MM.1S (cell line): ENCODE data around the gene CTBP1.

Experiments
- DNase-seq: peaks from one replicate; pipeline ENCODE4 v3.0.0-alpha.2; 2015
- H2AFZ ChIP-seq: fragments of 300-600 bp; sonication (generic); 2 replicates; pipeline ENCODE4 v1.6.0; 2016; ENCODE audit warnings: antibody characterized with exemption, low read length
- H3F3A ChIP-seq: fragments of 300-600 bp; sonication (generic); 2 replicates; pipeline ENCODE4 v1.6.1; 2016; ENCODE audit warnings: mild to moderate bottlenecking, antibody characterized with exemption, low read length, moderate library complexity, mixed read lengths; ENCODE audit not compliant: insufficient read depth
- H3K27ac ChIP-seq: fragments of 300-600 bp; sonication (generic); 2 replicates; pipeline ENCODE4 v1.5.1; 2016; ENCODE audit warnings: mild to moderate bottlenecking, low read length
- H3K27me3 ChIP-seq: fragments of 300-600 bp; sonication (generic); replicated peaks from 2 replicates; pipeline ENCODE4 v1.6.0; 2016; ENCODE audit warnings: low read length; ENCODE audit not compliant: insufficient read depth
- H3K36me3 ChIP-seq: fragments of 300-600 bp; sonication (generic); replicated peaks from 2 replicates; pipeline ENCODE4 v1.6.1; 2016; ENCODE audit warnings: mild to moderate bottlenecking, low read length, mixed read lengths; ENCODE audit not compliant: insufficient read depth
- H3K4me1 ChIP-seq: fragments of 300-600 bp; sonication (generic); 2 replicates; pipeline ENCODE4 v1.6.1; 2016; ENCODE audit warnings: low read length, mixed read lengths
- H3K4me2 ChIP-seq: fragments of 300-600 bp; sonication (generic); 2 replicates; pipeline ENCODE4 v1.6.0; 2016; ENCODE audit warnings: low read depth, low read length
- H3K4me3 ChIP-seq: fragments of 300-600 bp; sonication (generic); 2 replicates; pipeline ENCODE4 v1.5.1; 2016; ENCODE audit warnings: low read length, mixed read lengths
- H3K79me2 ChIP-seq: fragments of 300-600 bp; sonication (generic); 2 replicates; pipeline ENCODE4 v1.6.1; 2016; ENCODE audit warnings: mixed run types, low read length, mixed read lengths
- H3K9ac ChIP-seq: fragments of 300-600 bp; sonication (generic); 2 replicates; pipeline ENCODE4 v1.6.1; 2016; ENCODE audit warnings: low read length, mixed read lengths
- H3K9me2 ChIP-seq: fragments of 300-600 bp; sonication (generic); replicated peaks from 2 replicates; pipeline ENCODE4 v1.6.1; 2016; ENCODE audit warnings: mild to moderate bottlenecking, low read length, mixed read lengths; ENCODE audit not compliant: insufficient read depth
- H3K9me3 ChIP-seq: fragments of 300-600 bp; sonication (generic); replicated peaks from 2 replicates; pipeline ENCODE4 v1.6.1; 2016; ENCODE audit warnings: mild to moderate bottlenecking, low read length, mixed read lengths; ENCODE audit not compliant: insufficient read depth
- H4K20me1 ChIP-seq: fragments of 300-600 bp; sonication (generic); 2 replicates; pipeline ENCODE4 v1.6.1; 2016; ENCODE audit warnings: mild to moderate bottlenecking, low read length, moderate library complexity, mixed read lengths; ENCODE audit not compliant: insufficient read depth
- EZH2 ChIP-seq: fragments of 300-600 bp; sonication (generic); optimal IDR thresholded peaks from 2 replicates; pipeline ENCODE3; 2017; ENCODE audit warnings: low read depth, mild to moderate bottlenecking, antibody characterized with exemption, low read length, mixed read lengths
- EZH2phosphoT487 ChIP-seq: fragments of 300-600 bp; sonication (generic); IDR thresholded peaks from 2 replicates; pipeline ENCODE4 v1.6.1; 2018; ENCODE audit warnings: antibody characterized with exemption, low read length
- TF ChIP-seq, protein P1 (sequence below): fragments of 300-600 bp; sonication (generic); IDR thresholded peaks from 2 replicates; pipeline ENCODE4 v1.5.1; 2016; ENCODE audit warnings: antibody characterized with exemption, low read length, mixed read lengths

CTBP1 gene

DNA sequence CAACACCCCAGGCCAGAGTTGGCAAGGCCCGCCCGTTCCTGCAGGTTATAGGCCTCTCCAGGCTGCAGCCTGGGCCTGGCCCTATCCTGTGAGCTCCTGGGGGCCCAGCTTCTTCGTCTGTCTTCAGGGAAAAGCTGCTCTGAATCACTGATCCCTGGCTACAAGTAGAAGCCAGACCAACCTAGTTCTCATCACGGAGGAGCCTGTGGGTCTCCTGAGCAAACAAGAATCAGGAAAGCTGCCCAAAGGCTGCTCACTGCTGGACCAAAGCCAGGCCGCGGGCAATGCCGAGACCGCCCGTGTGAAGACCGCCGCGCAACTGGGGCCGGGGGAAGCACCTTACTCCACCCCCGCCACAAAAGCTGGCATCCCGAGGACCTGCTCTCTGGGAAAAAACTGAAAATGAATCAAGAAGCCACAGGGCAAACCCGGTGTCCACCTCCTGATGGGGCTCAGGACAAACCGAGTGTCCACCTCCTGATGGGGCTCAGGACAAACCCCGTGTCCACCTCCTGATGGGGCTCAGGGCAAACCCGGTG is 12.8 kb downstream of the CTBP1 start:
- H3K4me3 ChIP-seq, result no peak overlapping the region
- H3K27ac ChIP-seq, result no peak overlapping the region
- no peak for TF ChIP-seq EZH2
- no peak for TF ChIP-seq EZH2phosphoT487
- TF ChIP-seq, protein P1, sequence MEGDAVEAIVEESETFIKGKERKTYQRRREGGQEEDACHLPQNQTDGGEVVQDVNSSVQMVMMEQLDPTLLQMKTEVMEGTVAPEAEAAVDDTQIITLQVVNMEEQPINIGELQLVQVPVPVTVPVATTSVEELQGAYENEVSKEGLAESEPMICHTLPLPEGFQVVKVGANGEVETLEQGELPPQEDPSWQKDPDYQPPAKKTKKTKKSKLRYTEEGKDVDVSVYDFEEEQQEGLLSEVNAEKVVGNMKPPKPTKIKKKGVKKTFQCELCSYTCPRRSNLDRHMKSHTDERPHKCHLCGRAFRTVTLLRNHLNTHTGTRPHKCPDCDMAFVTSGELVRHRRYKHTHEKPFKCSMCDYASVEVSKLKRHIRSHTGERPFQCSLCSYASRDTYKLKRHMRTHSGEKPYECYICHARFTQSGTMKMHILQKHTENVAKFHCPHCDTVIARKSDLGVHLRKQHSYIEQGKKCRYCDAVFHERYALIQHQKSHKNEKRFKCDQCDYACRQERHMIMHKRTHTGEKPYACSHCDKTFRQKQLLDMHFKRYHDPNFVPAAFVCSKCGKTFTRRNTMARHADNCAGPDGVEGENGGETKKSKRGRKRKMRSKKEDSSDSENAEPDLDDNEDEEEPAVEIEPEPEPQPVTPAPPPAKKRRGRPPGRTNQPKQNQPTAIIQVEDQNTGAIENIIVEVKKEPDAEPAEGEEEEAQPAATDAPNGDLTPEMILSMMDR, result no peak
- DNase-seq, result no peak
- no peak overlapping the region for H3K4me2 ChIP-seq
- H3K4me1 ChIP-seq, result no peaks in the 10 kb centered on the region
- H3K36me3 ChIP-seq, result peaks cover 5% of the 10 kb centered on the region; the same call in 1 of the 2 replicates
- no peaks in the 10 kb centered on the region for H3K9me3 ChIP-seq
- peaks cover 60% of the 10 kb centered on the region for H3K79me2 ChIP-seq
- no peak overlapping the region for H2AFZ ChIP-seq
- no peaks in the 10 kb centered on the region for H3K9me2 ChIP-seq
- no peak overlapping the region for H3K9ac ChIP-seq
- H3K27me3 ChIP-seq, result no peaks in the 10 kb centered on the region
- no peaks in the 10 kb centered on the region for H4K20me1 ChIP-seq
- no peaks in the 10 kb centered on the region for H3F3A ChIP-seq

DNA sequence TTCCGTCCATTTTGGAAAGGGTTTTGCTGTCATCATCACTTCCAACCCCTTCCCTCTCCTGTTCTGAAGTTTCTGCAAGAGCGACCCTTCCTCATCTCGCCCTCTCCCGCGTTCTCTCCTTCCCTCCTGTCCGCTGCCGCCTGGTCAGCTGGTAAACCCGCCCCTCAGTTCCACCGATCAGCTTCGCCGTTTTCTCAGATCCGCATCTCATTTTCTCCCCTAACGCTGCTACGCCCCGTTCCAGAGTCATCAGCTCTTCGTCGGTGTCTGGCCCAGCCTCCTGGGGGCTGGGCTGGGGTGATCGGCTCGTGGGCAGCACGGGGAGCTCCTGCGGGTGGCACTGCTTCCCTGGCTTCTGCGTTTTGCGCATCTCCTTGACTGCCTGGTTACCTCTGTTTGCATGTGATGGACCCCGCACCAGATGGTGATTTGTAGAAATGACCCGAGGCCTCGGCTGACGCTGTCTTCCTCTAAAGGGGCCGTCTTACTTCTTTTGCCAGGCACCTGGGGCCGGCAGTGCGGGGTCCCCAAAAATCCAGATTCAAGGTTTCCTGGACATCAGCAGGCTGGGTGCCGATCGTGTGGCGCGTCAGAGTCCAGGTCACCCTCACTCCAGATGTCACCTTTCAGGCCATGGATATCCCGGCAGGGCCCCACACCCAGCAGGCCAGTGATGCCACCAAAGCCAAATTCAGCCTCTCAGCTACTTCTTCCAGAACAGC is 13.4 kb downstream of the CTBP1 start:
- no peaks in the 10 kb centered on the region for H3K27me3 ChIP-seq
- no peak overlapping the region for H3K4me3 ChIP-seq
- H4K20me1 ChIP-seq, result no peaks in the 10 kb centered on the region
- TF ChIP-seq EZH2 (no peak), EZH2phosphoT487 (no peak)
- TF ChIP-seq, protein P1, result no peak
- DNase-seq, result no peak
- no peaks in the 10 kb centered on the region for H3K9me2 ChIP-seq
- no peaks in the 10 kb centered on the region for H3K9me3 ChIP-seq
- H3K79me2 ChIP-seq, result peaks cover 55% of the 10 kb centered on the region
- H3K9ac ChIP-seq, result no peak overlapping the region
- no peaks in the 10 kb centered on the region for H3F3A ChIP-seq
- H2AFZ ChIP-seq, result no peak overlapping the region
- no peaks in the 10 kb centered on the region for H3K4me1 ChIP-seq
- H3K4me2 ChIP-seq, result no peak overlapping the region
- H3K27ac ChIP-seq, result no peak overlapping the region
- H3K36me3 ChIP-seq, result peaks cover 5% of the 10 kb centered on the region; the same call in 1 of the 2 replicates

GRCh38 chr4:1234811-1235292 is 14.1 kb downstream of the CTBP1 start:
- H2AFZ ChIP-seq, result no peak overlapping the region
- no peaks in the 10 kb centered on the region for H3K9me2 ChIP-seq
- H3F3A ChIP-seq, result no peaks in the 10 kb centered on the region
- H3K4me2 ChIP-seq, result no peak overlapping the region
- H3K4me1 ChIP-seq, result no peaks in the 10 kb centered on the region
- H3K36me3 ChIP-seq, result peaks cover 5% of the 10 kb centered on the region; the same call in 1 of the 2 replicates
- DNase-seq, result no peak
- peaks cover 57% of the 10 kb centered on the region for H3K79me2 ChIP-seq
- H3K27ac ChIP-seq, result no peak overlapping the region
- no peaks in the 10 kb centered on the region for H3K27me3 ChIP-seq
- H3K9me3 ChIP-seq, result no peaks in the 10 kb centered on the region
- no peak overlapping the region for H3K4me3 ChIP-seq
- no peak for TF ChIP-seq EZH2phosphoT487
- H4K20me1 ChIP-seq, result no peaks in the 10 kb centered on the region
- no peak overlapping the region for H3K9ac ChIP-seq

DNA sequence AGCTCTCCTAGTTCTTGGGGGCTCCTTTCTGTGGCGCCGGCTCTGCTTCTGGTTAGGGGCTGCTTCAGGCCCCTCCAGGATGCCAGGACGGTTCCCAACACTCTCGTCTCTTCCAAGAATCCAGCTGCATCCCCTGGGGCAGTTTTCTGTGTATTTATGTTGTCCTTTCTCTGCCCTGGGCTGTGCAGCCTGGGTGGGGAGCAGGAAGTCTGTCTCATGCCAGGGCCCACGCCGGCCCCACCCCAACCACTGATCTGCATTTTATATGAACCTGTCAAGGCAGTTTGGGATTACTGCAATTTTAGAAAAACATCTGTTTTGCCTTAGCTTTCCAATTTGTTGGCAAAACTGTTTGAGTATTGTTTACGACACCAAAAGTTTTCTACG is 14.6 kb downstream of the CTBP1 start:
- H3K27ac ChIP-seq, result no peak overlapping the region
- no peak overlapping the region for H2AFZ ChIP-seq
- no peaks in the 10 kb centered on the region for H3F3A ChIP-seq
- TF ChIP-seq, protein P1, result no peak
- no peak for TF ChIP-seq EZH2
- no peak for TF ChIP-seq EZH2phosphoT487
- H3K9me3 ChIP-seq, result no peaks in the 10 kb centered on the region
- H3K4me1 ChIP-seq, result no peaks in the 10 kb centered on the region
- H3K9me2 ChIP-seq, result no peaks in the 10 kb centered on the region
- H3K4me3 ChIP-seq, result no peak overlapping the region
- H3K4me2 ChIP-seq, result no peak overlapping the region
- H4K20me1 ChIP-seq, result no peaks in the 10 kb centered on the region
- no peaks in the 10 kb centered on the region for H3K27me3 ChIP-seq
- no peak overlapping the region for H3K9ac ChIP-seq
- no peak for DNase-seq
- H3K36me3 ChIP-seq, result peaks cover 5% of the 10 kb centered on the region; the same call in 1 of the 2 replicates
- H3K79me2 ChIP-seq, result peaks cover 55% of the 10 kb centered on the region
